ENCODE measurements around the gene EGLN2.
A peak's percentile ranks its signal among the peaks of the same experiment; 100 is the strongest.
"Not testable (repeated sequence)": the region's sequence is repeated elsewhere in the genome, so short reads cannot be mapped to it uniquely, and the experiment has no call there.

Gene EGLN2

DNA sequence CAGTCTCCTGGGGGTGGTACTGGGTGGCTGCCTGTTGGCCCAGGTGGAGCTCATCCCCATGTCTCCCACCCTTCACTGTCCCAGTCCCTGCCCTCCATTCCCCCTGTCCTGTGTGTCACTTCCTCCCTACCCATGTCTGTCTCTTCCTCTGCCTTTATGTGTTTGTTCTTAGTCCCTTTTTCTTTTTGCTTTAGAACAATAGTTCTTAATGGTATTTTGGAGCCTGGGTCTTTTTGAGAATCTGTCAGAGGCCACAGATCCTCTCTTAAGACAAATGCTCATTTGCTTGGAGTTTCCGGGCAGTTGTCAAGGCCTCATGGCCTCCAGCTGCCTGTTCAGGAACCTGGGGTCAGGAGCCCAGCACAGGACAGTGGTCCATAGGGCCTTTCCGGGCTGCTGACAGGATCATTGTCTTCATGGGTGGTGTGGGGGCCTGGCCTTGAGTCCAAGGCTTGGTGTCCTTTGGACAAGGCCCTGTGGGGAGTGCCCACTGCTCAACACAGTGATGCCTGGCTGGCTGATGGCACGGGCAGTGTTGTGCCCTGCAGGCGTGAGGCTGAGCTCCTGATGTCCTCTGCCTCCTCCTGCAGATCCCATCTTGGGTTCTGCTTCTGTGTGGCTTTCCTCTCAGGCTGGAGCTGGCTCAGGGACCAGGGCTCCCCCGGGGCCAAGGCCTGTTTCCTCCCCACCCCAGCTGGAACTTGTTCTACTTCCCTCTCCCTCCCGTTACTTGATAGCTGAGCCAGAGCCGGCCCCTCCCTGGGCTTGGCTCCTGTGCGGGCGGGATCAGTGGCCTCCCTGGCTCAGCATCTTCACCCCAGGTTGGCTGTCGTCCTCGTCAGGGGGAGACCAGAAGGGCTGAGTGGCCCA, 3.5 kb downstream of the EGLN2 start:
- no peak for DNase-seq

DNA sequence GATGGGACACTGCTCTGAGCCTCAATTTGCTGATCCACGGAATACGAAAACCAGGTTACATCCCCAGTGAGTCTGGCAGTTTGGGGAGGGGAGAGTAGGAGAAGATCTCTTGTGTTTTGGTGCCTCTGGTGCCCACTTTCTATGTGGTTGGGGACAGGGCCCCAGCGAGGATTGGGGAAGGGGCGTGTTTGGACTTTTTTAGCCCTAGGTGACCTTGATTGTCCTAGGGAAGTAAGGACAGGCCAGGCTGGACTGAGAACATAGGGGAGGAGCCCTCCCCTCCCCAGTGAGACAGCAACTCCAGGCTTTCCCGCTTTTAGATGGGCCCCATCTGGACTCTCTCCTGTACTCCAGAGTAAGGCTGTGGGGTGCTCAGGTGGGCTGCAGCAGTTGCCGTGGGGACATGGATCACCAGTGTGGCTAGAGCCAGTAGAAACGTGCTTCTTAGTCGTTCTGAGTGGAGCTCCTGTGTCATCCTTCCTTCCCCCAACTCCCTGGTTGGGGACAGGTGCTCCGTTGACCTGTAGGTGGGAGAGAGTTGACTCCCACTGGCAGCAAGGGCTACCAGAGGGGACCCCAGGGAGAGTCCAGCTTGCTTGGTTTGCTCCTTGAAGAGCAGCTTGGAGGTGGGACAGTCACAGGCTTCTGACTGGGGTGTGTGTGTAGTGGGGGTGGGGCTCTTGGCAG, 4.3 kb downstream of the EGLN2 start:
- no peak for DNase-seq

DNA sequence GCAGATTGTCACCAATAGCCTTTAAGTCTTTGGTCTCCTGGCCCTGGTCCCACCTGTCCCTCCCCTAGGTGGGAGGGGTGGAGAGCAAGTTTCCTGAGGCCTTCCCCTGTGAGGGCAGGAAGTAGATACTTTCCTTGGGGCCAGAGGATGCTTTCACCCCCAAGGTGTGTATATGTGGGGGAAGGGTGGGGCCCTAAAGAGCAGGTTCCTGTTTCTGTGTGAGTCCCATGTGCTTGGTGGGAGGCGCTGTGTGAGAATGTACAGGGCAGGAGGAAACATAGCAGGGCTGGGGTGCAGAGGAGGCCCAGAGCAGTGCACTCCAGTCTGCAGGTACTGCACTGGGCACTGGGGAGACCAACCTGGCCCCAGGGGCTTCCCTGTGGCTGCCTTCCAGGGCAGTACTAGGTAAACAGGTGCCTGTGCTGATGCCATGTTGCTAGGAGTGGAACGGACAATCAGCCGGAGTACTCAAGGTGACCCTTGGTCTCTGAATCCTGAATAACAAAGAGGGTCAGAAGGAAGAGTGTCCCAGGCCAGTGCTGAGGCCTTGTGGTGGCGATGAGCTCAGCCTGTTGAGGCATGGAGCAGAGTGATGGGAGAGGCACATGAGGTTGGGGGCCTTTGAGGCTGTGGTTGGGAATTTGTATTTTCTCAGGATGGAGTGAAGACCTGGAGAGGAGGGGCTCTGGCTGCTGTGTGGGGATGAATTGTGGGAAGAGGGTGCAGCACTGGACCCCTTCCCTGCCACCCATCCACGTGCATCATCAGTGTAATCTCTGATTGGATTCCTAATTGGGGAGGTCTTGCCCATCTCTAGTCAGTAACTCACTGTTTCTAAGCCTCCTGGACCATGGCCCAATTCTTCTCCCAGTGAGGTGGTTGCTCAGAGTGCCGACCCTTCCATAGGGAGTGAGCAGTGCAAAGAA, 5.1 kb downstream of the EGLN2 start:
- peak; percentile 57 for DNase-seq

DNA sequence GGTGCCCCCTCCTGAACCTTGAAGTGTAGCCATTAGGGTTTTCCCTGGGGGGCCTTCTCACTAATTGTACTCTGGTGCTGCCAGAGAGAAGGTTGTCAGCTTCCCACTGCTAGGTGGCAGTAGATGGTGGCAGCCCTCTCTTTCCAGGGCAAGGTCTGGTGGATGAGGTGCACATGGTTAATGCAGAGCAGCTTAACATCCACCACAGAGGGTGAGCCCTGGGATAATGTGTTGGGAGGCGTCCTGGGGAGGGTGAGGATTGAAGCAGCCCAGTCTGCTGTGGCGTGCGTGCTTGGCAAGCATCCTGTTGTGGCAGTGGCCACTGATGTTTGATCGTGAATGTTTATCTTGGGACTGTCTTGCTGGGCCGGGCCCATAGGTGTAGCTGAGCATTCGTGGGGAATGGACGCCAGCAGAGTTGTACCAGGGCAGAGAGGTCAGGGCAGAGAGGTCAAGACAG, 5.8 kb downstream of the EGLN2 start:
- no peak for DNase-seq

DNA sequence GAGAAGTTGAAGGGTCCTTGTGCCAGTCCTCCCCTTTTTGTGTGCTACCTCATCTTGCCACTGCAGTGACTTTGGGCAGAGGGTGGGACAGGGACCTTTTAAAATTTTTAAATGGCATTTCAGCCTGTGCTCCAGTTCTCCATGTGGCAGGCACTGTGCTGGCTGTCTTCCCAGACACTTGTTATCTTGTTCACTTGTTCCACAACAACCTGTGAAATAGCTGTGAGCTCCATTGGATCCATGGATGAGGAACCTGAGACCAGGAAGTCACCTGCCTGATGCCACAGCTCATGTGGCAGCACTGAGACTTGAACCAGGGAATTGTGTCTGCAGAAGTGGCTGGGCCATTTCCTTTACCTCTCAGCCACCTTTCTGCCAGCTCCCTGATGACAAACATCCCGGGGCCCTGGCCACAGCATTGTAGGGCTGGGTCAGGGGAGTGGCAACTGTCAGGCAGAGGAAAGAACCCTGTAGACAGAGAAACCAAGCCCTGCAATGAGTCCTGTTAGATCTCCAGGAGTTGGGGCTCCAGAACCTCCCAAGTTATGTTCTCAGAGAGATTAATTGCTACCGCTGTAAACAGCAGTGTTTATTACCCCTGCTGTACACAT, 6.4 kb downstream of the EGLN2 start:
- DNase-seq: no peak

DNA sequence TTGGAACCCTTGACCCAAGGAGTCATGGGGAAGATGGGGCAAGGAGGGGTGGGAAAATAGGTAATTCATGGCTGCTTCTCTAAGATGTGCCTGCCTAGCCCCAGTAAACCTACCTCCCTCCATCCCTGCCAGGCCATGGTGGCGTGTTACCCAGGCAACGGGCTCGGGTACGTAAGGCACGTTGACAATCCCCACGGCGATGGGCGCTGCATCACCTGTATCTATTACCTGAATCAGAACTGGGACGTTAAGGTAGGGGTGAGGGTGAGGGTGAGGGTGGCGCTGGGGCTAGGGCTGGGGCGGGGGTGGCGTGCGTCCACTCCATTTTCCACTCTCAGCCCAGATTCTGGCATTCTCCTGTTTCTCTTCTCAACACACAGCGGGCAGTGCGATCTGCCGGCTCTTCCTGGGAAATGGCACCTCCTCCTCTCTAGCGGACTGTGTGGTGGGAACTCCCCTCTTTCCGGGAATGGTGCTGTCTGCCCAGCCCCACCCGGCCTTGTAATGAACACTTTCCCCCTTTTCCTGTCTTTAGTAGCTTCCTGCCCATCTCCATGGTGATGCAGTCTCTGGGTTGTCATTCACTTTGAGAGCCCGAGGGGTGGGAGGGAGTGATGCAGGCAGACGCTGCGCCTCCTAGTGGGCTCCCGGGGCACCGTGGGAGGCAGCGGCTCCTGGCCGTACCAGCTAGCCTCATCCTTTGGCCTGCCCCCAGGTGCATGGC, 7.6 kb downstream of the EGLN2 start:
- DNase-seq: peak; percentile 88

DNA sequence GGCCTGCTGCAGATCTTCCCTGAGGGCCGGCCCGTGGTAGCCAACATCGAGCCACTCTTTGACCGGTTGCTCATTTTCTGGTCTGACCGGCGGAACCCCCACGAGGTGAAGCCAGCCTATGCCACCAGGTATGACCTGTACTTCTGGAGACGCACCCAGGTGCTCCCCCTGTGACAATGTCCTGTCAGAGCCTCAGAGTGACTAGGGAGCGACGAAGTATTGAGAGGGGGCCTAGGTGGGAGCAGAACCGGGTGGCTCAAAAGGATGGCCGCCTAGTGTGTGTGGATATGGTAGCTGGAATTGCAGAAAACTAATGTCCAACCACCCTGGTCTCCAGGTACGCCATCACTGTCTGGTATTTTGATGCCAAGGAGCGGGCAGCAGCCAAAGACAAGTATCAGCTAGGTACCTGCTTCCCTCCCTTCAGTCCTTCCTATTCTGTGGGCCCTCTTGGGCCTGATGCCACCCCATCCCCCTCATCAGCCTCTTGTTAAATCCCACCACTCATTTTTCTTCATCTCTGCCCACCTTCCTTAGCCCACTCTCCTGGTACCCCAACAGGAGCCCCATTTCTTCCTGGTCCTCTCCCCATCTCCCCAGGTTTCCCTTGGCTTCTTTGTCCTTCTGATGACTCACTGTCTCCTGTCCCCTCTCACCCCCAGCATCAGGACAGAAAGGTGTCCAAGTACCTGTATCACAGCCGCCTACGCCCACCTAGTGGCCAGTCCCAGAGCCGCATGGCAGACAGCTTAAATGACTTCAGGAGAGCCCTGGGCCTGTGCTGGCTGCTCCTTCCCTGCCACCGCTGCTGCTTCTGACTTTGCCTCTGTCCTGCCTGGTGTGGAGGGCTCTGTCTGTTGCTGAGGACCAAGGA, 8.4 kb downstream of the EGLN2 start:
- DNase-seq: no peak

DNA sequence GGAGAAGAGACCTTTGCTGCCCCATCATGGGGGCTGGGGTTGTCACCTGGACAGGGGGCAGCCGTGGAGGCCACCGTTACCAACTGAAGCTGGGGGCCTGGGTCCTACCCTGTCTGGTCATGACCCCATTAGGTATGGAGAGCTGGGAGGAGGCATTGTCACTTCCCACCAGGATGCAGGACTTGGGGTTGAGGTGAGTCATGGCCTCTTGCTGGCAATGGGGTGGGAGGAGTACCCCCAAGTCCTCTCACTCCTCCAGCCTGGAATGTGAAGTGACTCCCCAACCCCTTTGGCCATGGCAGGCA, 9.0 kb downstream of the EGLN2 start:
- no peak for DNase-seq

DNA sequence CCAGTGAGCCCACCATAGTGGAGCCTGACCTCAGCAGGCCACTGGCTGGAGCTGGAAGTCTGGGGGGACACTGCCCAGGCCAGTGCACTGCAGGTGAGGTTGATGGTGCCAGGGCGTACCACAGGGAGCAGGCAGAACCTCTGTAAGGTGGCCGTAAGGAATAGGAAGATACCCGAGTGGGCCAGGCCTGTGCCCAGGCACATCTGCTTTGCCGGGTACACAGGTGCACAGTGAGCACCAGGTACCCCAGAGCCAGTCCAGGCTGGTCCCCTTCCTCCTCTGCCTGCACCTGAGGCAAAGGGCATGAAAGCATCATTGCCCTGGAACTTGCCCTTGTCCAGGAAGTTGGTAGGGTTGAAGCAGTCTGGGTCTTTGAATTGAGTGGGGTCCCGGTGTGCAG, 9.5 kb downstream of the EGLN2 start:
- no peak for DNase-seq

DNA sequence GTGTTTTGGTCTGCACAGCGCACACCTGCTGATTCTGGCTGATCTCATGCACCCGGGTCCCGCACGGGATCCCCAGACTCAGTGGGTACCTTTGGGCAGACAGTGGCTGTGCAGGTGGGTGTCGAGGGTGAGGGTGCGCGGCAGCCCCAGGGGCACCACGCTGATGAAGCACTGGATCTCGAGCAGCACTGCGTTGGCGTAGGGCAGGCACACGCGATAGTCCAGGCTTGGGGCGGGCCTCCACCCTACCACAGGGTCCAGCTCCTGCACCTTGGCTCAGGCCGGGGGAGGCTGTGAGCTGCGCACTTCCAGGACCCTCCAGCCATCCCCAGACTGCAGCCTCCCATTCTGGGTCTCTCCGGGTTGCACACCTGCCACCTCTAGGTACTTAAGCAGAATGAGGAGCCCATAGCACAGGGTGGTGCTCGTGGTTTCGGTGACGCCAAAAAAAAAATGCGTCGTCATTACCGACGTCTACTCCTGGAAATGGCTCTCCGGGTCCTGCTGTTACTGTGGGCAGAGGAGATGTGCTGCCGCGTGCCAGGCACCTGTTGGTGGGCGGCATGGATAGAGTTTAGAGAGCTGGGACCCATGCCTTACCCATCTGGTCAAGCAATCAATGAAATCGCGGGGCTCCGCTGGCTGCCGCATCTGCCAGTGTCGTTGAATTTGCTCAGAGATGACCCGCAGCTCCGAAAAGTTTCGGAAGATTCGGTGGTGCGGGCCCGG, 10.5 kb downstream of the EGLN2 start:
- no peak for DNase-seq

DNA sequence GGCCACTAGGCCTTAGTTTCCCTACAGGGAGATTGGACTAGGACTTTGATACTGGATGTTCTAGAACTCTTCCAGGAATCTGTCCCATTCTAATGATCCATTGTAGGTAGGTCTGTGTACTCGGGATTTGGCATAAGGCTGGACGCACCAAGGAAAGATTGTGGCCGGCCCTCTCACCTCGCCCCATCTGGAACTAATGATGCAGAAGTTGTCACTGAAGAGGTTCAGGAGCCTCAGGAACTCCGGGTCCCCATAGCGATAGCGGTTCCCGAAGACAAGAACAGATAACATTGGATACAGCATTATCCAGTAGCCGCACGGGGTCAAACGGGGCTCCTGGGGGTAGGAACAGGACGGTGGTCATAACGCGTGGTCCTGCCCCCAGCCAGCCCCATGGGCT, 11.2 kb downstream of the EGLN2 start:
- no peak for DNase-seq

DNA sequence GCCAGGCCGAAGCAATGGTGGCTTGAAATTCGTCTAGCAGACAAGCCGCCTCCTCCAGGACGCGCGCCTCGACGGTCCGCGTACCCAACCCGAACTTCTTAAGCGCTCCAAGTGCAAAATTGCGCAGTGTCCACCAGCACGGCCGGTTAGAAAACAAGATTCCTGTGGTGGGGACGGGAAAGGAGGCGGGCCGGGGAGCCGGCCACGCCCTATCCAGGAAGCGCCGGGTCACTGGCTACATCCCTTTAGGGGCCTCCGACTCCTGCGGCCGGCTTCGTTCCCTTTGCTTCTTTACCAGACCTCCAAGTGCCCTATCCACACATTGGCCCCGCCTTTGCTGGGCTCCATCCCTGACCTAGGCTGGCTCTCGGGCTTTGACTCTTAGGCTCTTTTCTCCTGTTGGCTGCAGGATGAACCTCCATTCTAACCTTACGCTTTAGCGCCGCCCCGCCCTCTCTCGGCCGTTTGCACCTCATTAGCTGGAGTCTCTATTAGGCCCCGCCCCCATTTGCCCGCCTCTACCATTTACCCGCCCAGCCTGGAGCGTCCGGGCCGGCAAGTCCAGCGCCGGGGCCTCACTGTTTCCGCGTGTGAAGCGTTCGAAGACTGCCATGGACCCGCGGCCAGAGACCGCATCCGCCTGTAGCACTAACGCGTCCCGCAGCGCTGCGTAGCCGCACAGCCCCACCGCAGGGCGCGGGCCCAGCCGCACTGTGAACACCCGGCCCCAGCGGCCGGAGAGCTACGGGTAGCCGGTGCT, 11.8 kb downstream of the EGLN2 start:
- peak; percentile 61 for DNase-seq

DNA sequence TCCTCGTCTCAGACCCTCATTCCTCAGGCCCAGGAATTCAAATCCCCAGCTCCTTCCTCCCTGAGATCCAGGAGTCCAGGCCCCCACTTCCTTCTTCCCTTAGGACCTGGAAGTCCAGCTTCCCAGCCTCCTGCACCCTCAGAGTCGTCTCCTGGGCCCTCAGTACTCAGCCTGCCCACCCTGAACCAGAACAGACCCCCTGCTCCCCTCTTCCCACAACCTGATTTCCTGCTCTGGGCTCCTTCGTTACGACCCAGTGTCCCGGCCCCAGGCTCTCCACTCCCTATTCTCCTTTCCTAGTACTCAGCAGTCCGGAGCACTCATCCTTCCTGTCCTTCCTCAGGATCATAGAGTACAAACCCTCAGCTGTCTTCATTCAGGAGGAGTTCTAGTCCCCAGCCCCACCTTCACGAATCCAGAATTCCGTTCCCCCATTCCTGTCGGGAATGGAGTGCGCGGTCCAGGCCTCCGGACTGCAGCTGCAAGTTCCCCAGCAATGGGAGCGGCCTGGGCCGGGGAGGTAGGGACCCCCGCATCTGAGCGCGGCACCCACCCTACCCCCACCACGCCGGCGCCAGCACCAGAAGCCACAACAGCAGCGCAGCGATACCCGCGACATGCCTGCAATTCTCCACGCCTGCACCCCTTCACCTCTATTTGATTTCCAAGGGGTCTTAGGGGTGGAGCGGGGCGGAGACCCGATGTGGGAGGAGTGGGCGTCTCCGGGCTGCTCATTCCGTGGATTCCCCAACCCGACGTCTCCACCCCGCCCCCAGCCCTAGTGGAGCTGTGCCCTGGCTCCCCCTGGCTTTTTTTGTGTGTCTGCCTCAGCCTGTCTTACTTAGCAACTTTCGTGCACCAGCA, 12.7 kb downstream of the EGLN2 start:
- no peak for DNase-seq

DNA sequence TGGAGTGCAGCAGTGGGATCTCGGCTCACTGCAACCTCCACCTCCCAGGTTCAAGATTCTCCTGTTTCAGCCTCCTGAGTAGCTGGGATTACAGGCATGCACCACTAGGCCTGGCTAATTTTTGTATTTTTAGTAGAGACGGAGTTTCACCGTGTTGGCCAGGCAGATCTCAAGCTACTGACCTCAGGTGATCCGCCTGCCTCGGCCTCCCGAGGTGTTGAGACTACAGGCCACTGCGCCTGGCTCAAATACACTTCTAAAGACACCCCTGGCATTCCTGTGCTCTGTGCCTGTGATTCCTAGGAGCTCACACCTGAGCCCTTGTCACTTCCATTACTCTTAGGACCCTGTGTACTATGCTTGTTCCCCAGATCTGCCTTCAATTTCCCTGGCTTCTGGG, 13.6 kb downstream of the EGLN2 start:
- DNase-seq: not testable (repeated sequence)

DNA sequence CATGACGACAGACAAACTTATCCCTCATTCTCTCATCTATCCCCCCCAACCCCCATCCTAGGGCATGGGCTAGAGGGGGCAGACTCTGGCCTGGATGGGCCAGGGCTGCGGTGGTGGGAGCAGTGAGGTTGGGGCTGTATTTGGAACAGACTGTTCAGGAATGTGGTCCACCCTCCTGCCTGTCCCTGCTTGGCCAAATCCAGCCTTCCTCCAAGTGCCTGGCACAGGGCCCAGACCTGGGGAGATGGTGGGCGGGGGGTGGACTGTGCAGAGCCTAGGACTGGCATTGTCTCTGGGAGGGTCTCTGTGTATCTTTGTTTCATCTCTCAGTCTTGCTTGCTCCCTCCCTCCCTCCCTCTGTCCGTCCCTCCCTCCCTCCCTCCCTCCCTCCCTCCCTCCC, 14.2 kb downstream of the EGLN2 start:
- DNase-seq: no peak

DNA sequence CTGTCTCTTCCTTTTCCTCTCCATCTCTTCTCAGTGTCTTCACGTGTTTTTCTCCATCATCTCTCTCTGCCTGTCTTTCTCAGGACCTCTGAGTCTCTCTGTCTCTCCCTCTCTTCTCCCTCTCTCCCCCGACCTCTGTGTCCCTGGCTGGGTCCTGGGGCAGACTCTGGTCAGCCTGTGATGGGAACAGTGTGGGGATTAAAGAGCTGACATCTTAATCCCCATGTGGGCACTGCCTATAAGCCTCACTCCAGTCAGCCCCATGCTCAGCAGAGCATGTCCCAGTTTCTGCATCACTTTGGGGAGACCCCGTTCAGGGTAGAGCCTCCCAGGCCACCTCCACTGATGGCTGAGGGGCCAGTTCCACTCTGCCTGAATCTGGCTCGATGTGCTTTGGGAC, 16.2 kb downstream of the EGLN2 start:
- DNase-seq: no peak

DNA sequence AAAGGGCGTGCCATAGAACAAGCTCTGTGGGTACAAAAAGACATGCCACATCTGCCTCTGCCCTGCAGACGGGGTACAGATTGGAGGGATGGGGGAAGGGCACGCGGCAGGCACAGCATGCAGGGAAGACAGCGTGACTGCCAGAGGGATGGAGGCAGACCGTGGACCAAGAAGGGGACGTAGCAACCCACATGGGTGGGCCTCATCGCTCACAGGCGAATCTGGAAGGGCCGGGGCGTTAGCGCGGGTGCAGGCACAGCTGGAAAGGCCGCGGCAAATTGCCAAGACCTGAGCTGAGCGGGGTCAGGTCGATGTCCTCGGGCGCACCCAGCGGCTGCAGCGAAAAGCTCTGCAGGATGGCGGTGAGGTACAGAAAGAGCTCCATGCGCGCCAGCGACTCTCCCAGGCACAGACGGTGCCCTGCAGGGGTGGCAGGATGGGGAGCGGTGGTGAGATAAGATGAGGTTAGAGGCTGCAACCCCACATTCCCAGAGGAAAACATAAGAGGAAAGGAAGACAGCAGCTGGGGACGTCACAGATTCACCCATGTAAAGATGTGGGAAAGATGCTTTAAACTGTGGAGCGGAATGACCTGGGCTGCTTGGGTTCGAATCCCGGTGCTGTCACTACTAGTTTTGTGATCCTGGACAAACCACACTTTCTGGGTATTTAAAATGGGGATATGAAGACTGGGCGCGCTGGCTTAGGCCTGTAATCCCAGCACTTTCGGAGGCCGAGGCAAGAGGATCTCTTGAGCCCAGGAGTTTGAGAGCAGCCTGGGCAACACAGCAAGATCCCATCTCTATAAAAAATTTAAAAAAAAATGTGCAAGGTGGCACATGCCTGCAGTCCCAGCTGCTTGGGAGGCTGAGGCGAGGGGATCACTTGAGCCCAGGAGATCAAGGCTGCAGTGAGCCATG, 19.7 kb downstream of the EGLN2 start:
- peak; percentile 82 for DNase-seq
